A673 (cell line): ENCODE results near the gene ZNF775.

Source experiments
- EZH2 ChIP-seq: fragments of 200-600 bp; sonication (generic); IDR thresholded peaks from 2 replicates; pipeline ENCODE4 v1.6.1; 2017; ENCODE audit warnings: borderline replicate concordance, low read depth, mild to moderate bottlenecking, mixed read lengths, antibody characterized with exemption, low read length; ENCODE audit not compliant: poor library complexity, severe bottlenecking
- TF ChIP-seq, protein P1 (sequence below): fragments of 300-800, 200-600 bp; sonication (generic); conservative IDR thresholded peaks from 2 replicates; pipeline ENCODE4 v1.5.1; 2017; ENCODE audit warnings: low read depth, mild to moderate bottlenecking, antibody characterized with exemption, low read length, moderate library complexity, mixed read lengths

DNA sequence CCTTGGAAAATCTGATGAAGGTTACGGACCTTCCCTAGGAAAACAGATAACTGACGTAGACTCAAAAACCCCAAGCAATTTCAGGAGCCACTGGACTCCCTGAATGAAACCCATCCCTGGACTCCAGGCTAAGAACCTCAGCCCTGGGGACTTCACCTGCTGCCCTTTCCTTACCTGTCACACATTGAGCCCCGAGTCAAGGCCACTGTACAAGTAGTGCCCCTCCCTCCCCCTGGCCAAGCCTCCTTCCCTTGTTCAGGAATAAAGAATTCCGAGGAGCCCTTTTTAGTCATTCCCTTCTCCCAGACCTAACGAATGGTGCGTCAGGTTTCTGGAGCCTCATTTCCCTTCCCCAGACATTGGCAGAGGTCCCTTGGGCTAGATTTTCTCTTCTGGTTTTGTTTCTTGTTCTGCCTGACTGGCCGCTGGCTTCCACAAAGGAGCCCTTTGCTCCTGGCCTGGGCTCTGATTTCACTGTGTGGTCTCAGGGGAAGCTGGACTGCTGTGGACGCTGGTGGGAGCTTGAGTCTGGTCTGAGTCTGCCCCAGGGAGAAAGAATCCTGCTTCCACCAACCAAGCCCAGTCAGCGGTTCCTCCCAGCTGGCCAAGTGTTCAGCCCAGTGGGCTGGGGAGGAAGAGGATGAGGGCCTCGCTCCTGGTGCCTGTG, 31.7 kb downstream of the ZNF775 start:
- TF ChIP-seq, protein P1, sequence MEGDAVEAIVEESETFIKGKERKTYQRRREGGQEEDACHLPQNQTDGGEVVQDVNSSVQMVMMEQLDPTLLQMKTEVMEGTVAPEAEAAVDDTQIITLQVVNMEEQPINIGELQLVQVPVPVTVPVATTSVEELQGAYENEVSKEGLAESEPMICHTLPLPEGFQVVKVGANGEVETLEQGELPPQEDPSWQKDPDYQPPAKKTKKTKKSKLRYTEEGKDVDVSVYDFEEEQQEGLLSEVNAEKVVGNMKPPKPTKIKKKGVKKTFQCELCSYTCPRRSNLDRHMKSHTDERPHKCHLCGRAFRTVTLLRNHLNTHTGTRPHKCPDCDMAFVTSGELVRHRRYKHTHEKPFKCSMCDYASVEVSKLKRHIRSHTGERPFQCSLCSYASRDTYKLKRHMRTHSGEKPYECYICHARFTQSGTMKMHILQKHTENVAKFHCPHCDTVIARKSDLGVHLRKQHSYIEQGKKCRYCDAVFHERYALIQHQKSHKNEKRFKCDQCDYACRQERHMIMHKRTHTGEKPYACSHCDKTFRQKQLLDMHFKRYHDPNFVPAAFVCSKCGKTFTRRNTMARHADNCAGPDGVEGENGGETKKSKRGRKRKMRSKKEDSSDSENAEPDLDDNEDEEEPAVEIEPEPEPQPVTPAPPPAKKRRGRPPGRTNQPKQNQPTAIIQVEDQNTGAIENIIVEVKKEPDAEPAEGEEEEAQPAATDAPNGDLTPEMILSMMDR, result no peak
- no peak for TF ChIP-seq EZH2
